Activated CD8-positive, alpha-beta memory T cell treated with anti-CD3 and anti-CD28 coated beads for 1 hour (primary cell): ENCODE results near the gene SORD.
"Not testable (repeated sequence)": the region's sequence is repeated elsewhere in the genome, so short reads cannot be mapped to it uniquely, and the experiment has no call there.

Experiments
- DNase-seq, 2 donors: peaks; one replicate each; pipeline ENCODE4 v3.0.0-alpha.2; 2020; ENCODE audit warnings: low read depth in 1 of 2; ENCODE audit errors: extremely low read depth in 1 of 2

Gene SORD

GRCh38 chr15:45058690-45059675, 36.0 kb downstream of the SORD start:
- not testable (repeated sequence) for DNase-seq

GRCh38 chr15:45062301-45062700, 39.3 kb downstream of the SORD start:
- DNase-seq = not testable (repeated sequence)

- no peak for DNase-seq
These were observed 41.4 kb downstream of the SORD start for GRCh38 chr15:45064386-45064785.

- not testable (repeated sequence) for DNase-seq
These were observed 47.0 kb downstream of the SORD start for GRCh38 chr15:45069942-45070360.

GRCh38 chr15:45073602-45074001, 50.6 kb downstream of the SORD start:
- DNase-seq = not testable (repeated sequence)

- not testable (repeated sequence) for DNase-seq
These were observed 52.7 kb downstream of the SORD start for GRCh38 chr15:45075440-45076320.

GRCh38 chr15:45077391-45077790, 54.4 kb downstream of the SORD start:
- DNase-seq = not testable (repeated sequence)

- DNase-seq = not testable (repeated sequence)
These were observed 56.2 kb downstream of the SORD start for GRCh38 chr15:45079201-45079600.

- DNase-seq = not testable (repeated sequence)
These were observed 56.7 kb downstream of the SORD start for GRCh38 chr15:45079628-45080246.

- DNase-seq = not testable (repeated sequence)
These were observed 57.6 kb downstream of the SORD start for GRCh38 chr15:45080593-45080992.

GRCh38 chr15:45082412-45082811, 59.4 kb downstream of the SORD start:
- not testable (repeated sequence) for DNase-seq

GRCh38 chr15:45083223-45083622, 60.2 kb downstream of the SORD start:
- no peak for DNase-seq

- DNase-seq = no peak
These were observed 61.2 kb downstream of the SORD start for GRCh38 chr15:45084163-45084562.

GRCh38 chr15:45087513-45087912, 64.5 kb downstream of the SORD start:
- no peak for DNase-seq

GRCh38 chr15:45088801-45089711, 66.1 kb downstream of the SORD start:
- no peak for DNase-seq

- no peak for DNase-seq
These were observed 66.8 kb downstream of the SORD start for GRCh38 chr15:45089712-45090373.

GRCh38 chr15:45091161-45091560, 68.2 kb downstream of the SORD start:
- no peak for DNase-seq

GRCh38 chr15:45091576-45091975, 68.6 kb downstream of the SORD start:
- DNase-seq = no peak

- DNase-seq = no peak
These were observed 70.0 kb downstream of the SORD start for GRCh38 chr15:45093013-45093412.
